ENCODE results near the gene GAS2. TPM values are rescaled to one million over a fixed set of nuclear protein-coding genes. Genes with fewer than 3 reads are reported as not detected.

Gene GAS2
- total RNA-seq, 2 donors from 2014 or later: 1.6 to 2.3 TPM

- TF ChIP-seq CTCF (IDR thresholded peaks at IDR 0.05): no peak
Measured at GRCh38 chr11:22715971-22716370, 49.6 kb downstream of the GAS2 start.

GRCh38 chr11:22720457-22720856 lies 54.0 kb downstream of the GAS2 start:
- Histone ChIP-seq H3K9ac (ENCODE audit: low read depth in 2 of 2, low read length in 2 of 2) (no peak overlapping the region), H3K4me1 (no peaks in the 10 kb centered on the region), H3K27me3 (no peaks in the 10 kb centered on the region), H3K36me3 (no peaks in the 10 kb centered on the region), H3K4me3 (no peak overlapping the region), H3K27ac (no peak overlapping the region), H3K9me3 (no peaks in the 10 kb centered on the region)
- intact Hi-C loops (cut with DNase I): no loop called here
- no peak for DNase-seq
- no peak for TF ChIP-seq CTCF (IDR thresholded peaks at IDR 0.05)

More at GRCh38 chr11:22715971-22716370, 49.6 kb downstream of the GAS2 start:
- no peak for DNase-seq
- no peak overlapping the region for H3K9ac ChIP-seq (ENCODE audit: low read depth in 2 of 2, low read length in 2 of 2)
- H3K36me3 ChIP-seq: no peaks in the 10 kb centered on the region
- H3K9me3 ChIP-seq: no peaks in the 10 kb centered on the region
- H3K4me1 ChIP-seq: no peaks in the 10 kb centered on the region
- no peak overlapping the region for H3K27ac ChIP-seq
- H3K27me3 ChIP-seq: no peaks in the 10 kb centered on the region
- intact Hi-C loops (cut with DNase I): no loop called here
- no peak overlapping the region for H3K4me3 ChIP-seq

GRCh38 chr11:22723274-22723673 lies 56.9 kb downstream of the GAS2 start:
- no peaks in the 10 kb centered on the region for H3K4me1 ChIP-seq
- H3K9ac ChIP-seq (ENCODE audit: low read depth in 2 of 2, low read length in 2 of 2): no peak overlapping the region
- no peaks in the 10 kb centered on the region for H3K27me3 ChIP-seq
- H3K9me3 ChIP-seq: no peaks in the 10 kb centered on the region
- intact Hi-C loops (cut with DNase I): no loop called here
- no peak for TF ChIP-seq CTCF (IDR thresholded peaks at IDR 0.05)
- DNase-seq: no peak
- no peak overlapping the region for H3K4me3 ChIP-seq
- no peaks in the 10 kb centered on the region for H3K36me3 ChIP-seq
- no peak overlapping the region for H3K27ac ChIP-seq

- no peak overlapping the region for H3K9ac ChIP-seq (ENCODE audit: low read depth in 2 of 2, low read length in 2 of 2)
- no peaks in the 10 kb centered on the region for H3K27me3 ChIP-seq
- H3K9me3 ChIP-seq: no peaks in the 10 kb centered on the region
- intact Hi-C loops (cut with DNase I): no loop called here
- no peak for TF ChIP-seq CTCF (IDR thresholded peaks at IDR 0.05)
- no peaks in the 10 kb centered on the region for H3K36me3 ChIP-seq
- no peak overlapping the region for H3K27ac ChIP-seq
- H3K4me3 ChIP-seq: no peak overlapping the region
- DNase-seq: no peak
- no peaks in the 10 kb centered on the region for H3K4me1 ChIP-seq
Measured at GRCh38 chr11:22725079-22725478, 58.7 kb downstream of the GAS2 start.

GRCh38 chr11:22728600-22729389 lies 62.4 kb downstream of the GAS2 start:
- Histone ChIP-seq H3K36me3 (no peaks in the 10 kb centered on the region), H3K4me3 (no peak overlapping the region), H3K9ac (ENCODE audit: low read depth in 2 of 2, low read length in 2 of 2) (no peak overlapping the region), H3K9me3 (no peaks in the 10 kb centered on the region), H3K27ac (no peak overlapping the region), H3K4me1 (no peaks in the 10 kb centered on the region), H3K27me3 (no peaks in the 10 kb centered on the region)
- no peak for TF ChIP-seq CTCF (IDR thresholded peaks at IDR 0.05)
- intact Hi-C loops (cut with DNase I): loop anchor here (2.0 kb wide), 1 partner anchor 60 kb away; no protein-coding TSS in a partner anchor
- no peak for DNase-seq

Measured in colonic mucosa (tissue), 4 donors.